Endodermal cell (in vitro differentiated cells): ENCODE results near the gene SH3BP5. TPM values are rescaled to one million over a fixed set of nuclear protein-coding genes. Genes with fewer than 3 reads are reported as not detected.

Experiments used
- DNase-seq: peaks from one replicate; pipeline ENCODE4 v3.0.0-alpha.2; 2017
- H3K27ac ChIP-seq: 2 replicates; pipeline ENCODE4 v1.5.1; 2013; ENCODE audit warnings: mild to moderate bottlenecking, low read depth, low read length, moderate library complexity
- H3K27me3 ChIP-seq: 2 replicates; pipeline ENCODE4 v1.6.1; 2013; ENCODE audit warnings: mild to moderate bottlenecking, low read length, moderate library complexity; ENCODE audit not compliant: insufficient read depth, control insufficient read depth, poor library complexity, severe bottlenecking
- H3K36me3 ChIP-seq: 2 replicates; pipeline ENCODE4 v1.7.0; 2013; ENCODE audit warnings: mild to moderate bottlenecking, low read length, moderate library complexity; ENCODE audit not compliant: control insufficient read depth, insufficient read depth
- H3K4me1 ChIP-seq: one replicate; pipeline ENCODE4 v1.7.0; 2013; ENCODE audit warnings: low read length; ENCODE audit not compliant: control insufficient read depth, insufficient read depth
- H3K4me3 ChIP-seq: 2 replicates; pipeline ENCODE4 v1.5.1; 2013; ENCODE audit warnings: mild to moderate bottlenecking, low read length, moderate library complexity
- H3K9ac ChIP-seq: 2 replicates; pipeline ENCODE4 v1.6.1; 2013; ENCODE audit warnings: mild to moderate bottlenecking, low read length, moderate library complexity; ENCODE audit not compliant: poor library complexity, severe bottlenecking; ENCODE audit errors: extremely low read depth
- H3K9me3 ChIP-seq: 2 replicates; pipeline ENCODE4 v1.6.1; 2013; ENCODE audit warnings: mild to moderate bottlenecking, low read length, moderate library complexity; ENCODE audit not compliant: control insufficient read depth
- H3K27ac Mint-ChIP-seq: 2 replicates; pipeline ENCODE4 v1.8.0; 2020; ENCODE audit warnings: mixed read lengths
- H3K27me3 Mint-ChIP-seq: 2 replicates; pipeline ENCODE4 v1.8.0; 2021; ENCODE audit warnings: mild to moderate bottlenecking, mixed read lengths; ENCODE audit not compliant: insufficient read depth
- H3K36me3 Mint-ChIP-seq: 2 replicates; pipeline ENCODE4 v1.8.0; 2020; ENCODE audit warnings: low read depth, mixed read lengths
- H3K4me1 Mint-ChIP-seq: 2 replicates; pipeline ENCODE4 v1.8.0; 2020; ENCODE audit warnings: mixed read lengths
- H3K4me3 Mint-ChIP-seq: 2 replicates; pipeline ENCODE4 v1.8.0; 2020; ENCODE audit warnings: mild to moderate bottlenecking, moderate library complexity, mixed read lengths
- H3K9me3 Mint-ChIP-seq: 2 replicates; pipeline ENCODE4 v1.8.0; 2020; ENCODE audit warnings: mild to moderate bottlenecking, mixed read lengths
- CTCF ChIP-seq: fragments of 200-600 bp; sonication (generic); conservative IDR thresholded peaks from 2 replicates; pipeline ENCODE4 v1.5.0; 2021; ENCODE audit warnings: antibody characterized with exemption, mild to moderate bottlenecking
- WGBS, 2 experiments: methylation state at CpG; one replicate each; pipeline versions ENCODE4 v1.1.5 to v1.1.7; 2013; ENCODE audit warnings: missing lambda C conversion rate in 2 of 2, mixed read lengths in 1 of 2; ENCODE audit not compliant: insufficient coverage in 1 of 2, insufficient read length in 1 of 2; 5-methylcytosine and 5-hydroxymethylcytosine counted together
- total RNA-seq, 2 donors: library from RNA; stranded (reverse); fragmentation: NEBNext Ultra II Directional in 1 of 2; extraction: Animal tissue kit (Norgen Biotek cat#: 25700) in 1 of 2; gene quantifications; 2 replicates in 1 of 2; 3 replicates in 1 of 2; pipeline ENCODE4 v1.2.1, GENCODE V29; 2021

The SH3BP5 gene
- total RNA-seq, 2 donors from 2014 or later, result 25.8 to 30.3 TPM

- Mint-ChIP-seq H3K4me3 (peak overlapping the region; percentile 81), H3K27ac (no peak overlapping the region), H3K36me3 (peaks cover 15% of the 10 kb centered on the region), H3K27me3 (no peaks in the 10 kb centered on the region), H3K9me3 (no peaks in the 10 kb centered on the region), H3K4me1 (peaks cover 3% of the 10 kb centered on the region)
- Histone ChIP-seq H3K27ac (no peak overlapping the region), H3K36me3 (peaks cover 39% of the 10 kb centered on the region), H3K4me3 (peak overlapping the region; percentile 95), H3K4me1 (no peaks in the 10 kb centered on the region), H3K27me3 (no peaks in the 10 kb centered on the region), H3K9me3 (no peaks in the 10 kb centered on the region), H3K9ac (no peak overlapping the region)
- WGBS, 2 experiments, result 97 to 100% methylated on average over 2 to 5 of the region's 5 CpGs
- TF ChIP-seq CTCF, result no peak
- DNase-seq, result no peak
These were observed 124.4 kb downstream of the SH3BP5 start for GRCh38 chr3:15207836-15208504.

DNA sequence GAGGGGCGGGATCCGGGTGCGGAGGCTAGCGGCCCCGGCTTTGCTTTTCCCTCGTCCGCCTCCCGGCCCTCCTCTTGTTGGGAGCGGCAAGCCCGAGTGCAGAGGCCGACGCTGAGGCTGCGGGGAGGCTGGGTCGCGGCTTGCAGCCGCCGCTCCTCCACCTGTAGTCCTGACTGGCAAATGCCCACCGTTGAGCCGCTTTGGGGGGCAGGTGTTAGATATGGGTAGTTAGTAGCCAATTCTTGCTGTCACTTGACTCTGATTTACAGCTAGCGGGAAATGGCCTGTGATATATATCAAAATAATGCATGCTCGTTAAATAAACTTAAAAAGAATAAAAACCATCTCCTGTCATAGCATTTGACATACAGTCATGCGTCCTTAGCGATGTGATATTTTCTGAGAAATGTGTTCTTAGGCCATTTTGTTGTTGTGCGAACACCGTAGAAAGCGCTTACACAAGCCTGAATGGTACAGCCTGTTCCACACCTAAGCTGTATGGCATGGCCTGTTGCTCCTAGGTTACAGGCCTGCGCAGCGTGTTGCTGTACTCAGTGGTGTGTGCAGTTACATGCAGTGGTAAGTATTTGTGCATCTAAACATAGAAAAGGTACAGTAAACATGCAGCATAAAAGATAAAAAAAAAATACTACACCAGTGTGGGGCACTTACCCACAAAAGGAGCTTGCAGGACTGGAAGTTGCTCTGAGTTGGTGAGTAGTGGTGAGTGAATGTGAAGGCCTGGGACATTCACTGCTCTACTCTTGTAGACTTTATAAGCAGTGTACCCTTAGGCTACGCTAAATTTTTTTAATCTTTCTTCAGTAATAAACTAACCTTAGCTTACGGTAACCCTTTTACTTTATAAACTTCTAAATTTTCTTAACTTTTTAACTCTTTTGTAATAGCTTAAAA lies 125.5 kb downstream of the SH3BP5 start:
- Histone ChIP-seq H3K27me3 (no peaks in the 10 kb centered on the region), H3K9me3 (no peaks in the 10 kb centered on the region), H3K27ac (peak overlapping the region; percentile 80), H3K9ac (peak overlapping the region; percentile 78), H3K36me3 (peaks cover 29% of the 10 kb centered on the region), H3K4me1 (no peaks in the 10 kb centered on the region), H3K4me3 (peak overlapping the region; percentile 95)
- no peaks in the 10 kb centered on the region for H3K27me3 Mint-ChIP-seq
- H3K36me3 Mint-ChIP-seq, result peaks cover 7% of the 10 kb centered on the region
- H3K27ac Mint-ChIP-seq, result peak overlapping the region; percentile 82
- peak; percentile 63 for DNase-seq
- H3K4me3 Mint-ChIP-seq, result peak overlapping the region; percentile 81
- TF ChIP-seq CTCF, result no peak
- peaks cover 3% of the 10 kb centered on the region for H3K4me1 Mint-ChIP-seq
- H3K9me3 Mint-ChIP-seq, result peaks cover 3% of the 10 kb centered on the region
- WGBS, 2 experiments, result 13 to 42% methylated on average over 6 to 30 of the region's 30 CpGs

DNA sequence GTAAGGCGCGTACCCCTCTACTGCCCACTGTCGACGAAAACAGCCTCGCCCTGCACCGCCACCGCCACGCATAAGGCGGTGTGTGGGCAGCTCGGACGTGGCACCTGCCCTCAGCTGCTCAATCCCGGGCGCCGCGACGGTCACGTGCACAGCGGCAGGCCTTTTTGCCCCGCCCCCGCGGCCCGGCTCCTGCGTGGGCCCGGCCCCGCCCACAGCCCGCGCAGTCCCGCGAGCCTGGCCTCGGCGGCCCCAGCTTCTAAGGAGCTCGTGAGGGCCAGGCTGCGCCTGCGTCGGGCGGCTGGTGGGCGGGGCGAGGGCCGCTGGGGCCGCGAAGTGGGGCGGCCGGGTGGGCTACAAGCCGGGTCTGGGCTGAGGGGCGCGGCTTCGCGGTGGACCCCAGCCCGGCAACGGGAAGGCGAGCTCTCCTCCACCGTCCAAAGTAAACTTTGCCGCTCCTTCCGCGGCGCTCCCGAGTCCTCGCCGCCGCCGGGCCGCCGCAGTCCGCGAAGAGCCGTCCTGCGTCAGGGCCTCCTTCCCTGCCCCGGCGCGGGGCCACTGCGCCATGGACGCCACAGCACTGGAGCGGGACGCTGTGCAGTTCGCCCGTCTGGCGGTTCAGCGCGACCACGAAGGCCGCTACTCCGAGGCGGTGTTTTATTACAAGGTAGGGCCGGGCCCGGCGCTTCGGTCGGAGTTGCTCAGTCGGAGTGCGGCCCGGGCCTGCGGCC lies 126.3 kb downstream of the SH3BP5 start, which contains the start of gene CAPN7:
Gene CAPN7 (plus strand): TSS at position 313 of the 728 bp plus-strand sequence. CDS start 250 bp downstream, at position 563.
- Histone ChIP-seq H3K9ac (peak within 1 kb of the TSS; percentile 78), H3K27ac (peak within 1 kb of the TSS; percentile 80), H3K9me3 (no peaks in the 10 kb centered on the region), H3K27me3 (no peaks in the 10 kb centered on the region), H3K4me3 (peak within 1 kb of the TSS; percentile 95), H3K36me3 (peaks cover 22% of the 10 kb centered on the region), H3K4me1 (no peaks in the 10 kb centered on the region)
- no peaks in the 10 kb centered on the region for H3K27me3 Mint-ChIP-seq
- WGBS, 2 experiments, result 0% methylated on average over 30 to 92 of the region's 92 CpGs
- peaks cover 7% of the 10 kb centered on the region for H3K36me3 Mint-ChIP-seq
- H3K4me1 Mint-ChIP-seq, result peaks cover 3% of the 10 kb centered on the region
- DNase-seq, result peak; percentile 93
- H3K27ac Mint-ChIP-seq, result peak within 1 kb of the TSS; percentile 82
- peak within 1 kb of the TSS; percentile 81 for H3K4me3 Mint-ChIP-seq
- TF ChIP-seq CTCF, result peak; percentile 71
- peaks cover 3% of the 10 kb centered on the region for H3K9me3 Mint-ChIP-seq
